SK-N-SH (cell line): ENCODE results near the gene HERC4.

Experiments
- EP300 ChIP-seq, 2 experiments: IDR thresholded peaks; 2 replicates each; pipeline versions ENCODE4 v1.4.0 to v1.6.1; 2012; ENCODE audit warnings: borderline replicate concordance in 1 of 2, low read depth in 1 of 2, low read length in 1 of 2
- TF ChIP-seq, protein P1 (sequence below): fragments of 200-600 bp; sonication (generic); IDR thresholded peaks from 2 replicates; pipeline ENCODE4 v1.6.1; 2017; ENCODE audit warnings: antibody characterized with exemption, mild to moderate bottlenecking, moderate library complexity
- TF ChIP-seq, protein P2 (sequence below): fragments of 150-350 bp; IDR thresholded peaks from 2 replicates; pipeline ENCODE4 v1.6.1; 2017; ENCODE audit warnings: antibody characterized with exemption, low read length, low read depth, borderline replicate concordance

GRCh38 chr10:68074031-68074774 is 880 bp downstream of the HERC4 start:
- TF ChIP-seq, protein P1, sequence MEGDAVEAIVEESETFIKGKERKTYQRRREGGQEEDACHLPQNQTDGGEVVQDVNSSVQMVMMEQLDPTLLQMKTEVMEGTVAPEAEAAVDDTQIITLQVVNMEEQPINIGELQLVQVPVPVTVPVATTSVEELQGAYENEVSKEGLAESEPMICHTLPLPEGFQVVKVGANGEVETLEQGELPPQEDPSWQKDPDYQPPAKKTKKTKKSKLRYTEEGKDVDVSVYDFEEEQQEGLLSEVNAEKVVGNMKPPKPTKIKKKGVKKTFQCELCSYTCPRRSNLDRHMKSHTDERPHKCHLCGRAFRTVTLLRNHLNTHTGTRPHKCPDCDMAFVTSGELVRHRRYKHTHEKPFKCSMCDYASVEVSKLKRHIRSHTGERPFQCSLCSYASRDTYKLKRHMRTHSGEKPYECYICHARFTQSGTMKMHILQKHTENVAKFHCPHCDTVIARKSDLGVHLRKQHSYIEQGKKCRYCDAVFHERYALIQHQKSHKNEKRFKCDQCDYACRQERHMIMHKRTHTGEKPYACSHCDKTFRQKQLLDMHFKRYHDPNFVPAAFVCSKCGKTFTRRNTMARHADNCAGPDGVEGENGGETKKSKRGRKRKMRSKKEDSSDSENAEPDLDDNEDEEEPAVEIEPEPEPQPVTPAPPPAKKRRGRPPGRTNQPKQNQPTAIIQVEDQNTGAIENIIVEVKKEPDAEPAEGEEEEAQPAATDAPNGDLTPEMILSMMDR, result no peak
- no peak; a peak in 1 of 4 replicates for TF ChIP-seq EP300 (IDR thresholded peaks at IDR 0.05; ENCODE audit: borderline replicate concordance in 1 of 2, low read depth in 1 of 2, low read length in 1 of 2)
- TF ChIP-seq, protein P2, sequence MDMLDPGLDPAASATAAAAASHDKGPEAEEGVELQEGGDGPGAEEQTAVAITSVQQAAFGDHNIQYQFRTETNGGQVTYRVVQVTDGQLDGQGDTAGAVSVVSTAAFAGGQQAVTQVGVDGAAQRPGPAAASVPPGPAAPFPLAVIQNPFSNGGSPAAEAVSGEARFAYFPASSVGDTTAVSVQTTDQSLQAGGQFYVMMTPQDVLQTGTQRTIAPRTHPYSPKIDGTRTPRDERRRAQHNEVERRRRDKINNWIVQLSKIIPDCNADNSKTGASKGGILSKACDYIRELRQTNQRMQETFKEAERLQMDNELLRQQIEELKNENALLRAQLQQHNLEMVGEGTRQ, result no peak
